HCT116 (cell line): ENCODE measurements around the gene C1QTNF12. TPM values are rescaled to one million over a fixed set of nuclear protein-coding genes. Genes with fewer than 3 reads are reported as not detected.

Source experiments
- ATAC-seq: fragments of 200-7000 bp; cut with Tn5 transposase; 2 replicates; pipeline ENCODE4 v1.9.1; 2020; ENCODE audit warnings: mild to moderate bottlenecking, moderate library complexity
- BruUV-seq: library from RNA; stranded (reverse); fragments of 400-500 nt; replicated peaks from 2 replicates; lab custom pipeline; 2021; lab: Mats Ljungman, UMichigan
- CTCF ChIA-PET: fragments of 300-600 bp; sonication (Branson Sonifier 250); formaldehyde crosslinking; loops from one replicate; lab custom pipeline; 2021; ENCODE audit warnings: antibody characterized with exemption; lab: Charles Lee
- POLR2A ChIA-PET: fragments of 300-600, 350-600 bp; sonication (Branson Sonifier 250); formaldehyde crosslinking; loops from one replicate; lab custom pipeline; 2021; ENCODE audit warnings: antibody characterized with exemption; lab: Charles Lee
- RAD21 ChIA-PET, 2 experiments: fragments of 300-600 bp; sonication (Branson Sonifier 250); formaldehyde crosslinking; loops; one replicate each; lab custom pipeline; 2023; ENCODE audit warnings: low total read pairs in 2 of 2; ENCODE audit not compliant: uncharacterized antibody in 2 of 2, unreplicated experiment in 2 of 2, low non-redundant PET in 1 of 2; lab: Charles Lee
- DNase-seq: peaks from one replicate; pipeline ENCODE4 v3.0.0-alpha.2; 2010; ENCODE audit warnings: low read depth, low spot score
- H2AFZ ChIP-seq: fragments of 200-600 bp; shearing (Covaris generic), sonication (generic); 2 replicates; pipeline ENCODE4 v1.6.1; 2017; ENCODE audit warnings: low read depth, mixed run types, mixed read lengths, antibody characterized with exemption, low read length; ENCODE audit not compliant: poor library complexity, severe bottlenecking
- H3K27ac ChIP-seq: 2 replicates; pipeline ENCODE4 v1.5.1; 2012; ENCODE audit warnings: low read depth, low read length
- H3K27me3 ChIP-seq: fragments of 200-600 bp; sonication (generic); 2 replicates; pipeline ENCODE4 v1.6.1; 2016; ENCODE audit warnings: mixed run types, low read length, mixed read lengths; ENCODE audit not compliant: insufficient read depth
- H3K36me3 ChIP-seq, 2 experiments: fragments of 200-500 bp in 1 of 2; fragments of 200-600 bp in 1 of 2; sonication (Bioruptor generic) in 1 of 2; sonication (generic) in 1 of 2; 2 replicates each; pipeline versions ENCODE4 v1.5.1 to v1.6.1; 2014 to 2016; ENCODE audit warnings: low read length in 2 of 2, inconsistent platforms in 1 of 2, mixed read lengths in 1 of 2, mixed run types in 1 of 2; ENCODE audit not compliant: insufficient read depth in 2 of 2, control insufficient read depth in 1 of 2
- H3K4me1 ChIP-seq, 2 experiments: fragments of 200-600 bp in 1 of 2; sonication (generic) in 1 of 2; 2 replicates each; pipeline versions ENCODE4 v1.5.1 to v1.6.1; 2012 to 2017; ENCODE audit warnings: low read length in 2 of 2, inconsistent platforms in 1 of 2, mild to moderate bottlenecking in 1 of 2, mixed read lengths in 1 of 2, mixed run types in 1 of 2, moderate library complexity in 1 of 2; ENCODE audit not compliant: insufficient read depth in 2 of 2, control insufficient read depth in 1 of 2
- H3K4me2 ChIP-seq: fragments of 200-600 bp; sonication (generic); 2 replicates; pipeline ENCODE4 v1.6.1; 2017; ENCODE audit warnings: mixed run types, low read length, mixed read lengths
- H3K4me3 ChIP-seq, 2 experiments: fragments of 200-600 bp in 1 of 2; sonication (generic) in 1 of 2; replicated peaks in 1 of 2; 2 replicates each; pipeline ENCODE4 v1.5.1; 2011 to 2016; ENCODE audit warnings: low read length in 2 of 2, control low read depth in 1 of 2, low read depth in 1 of 2, mild to moderate bottlenecking in 1 of 2, mixed read lengths in 1 of 2, mixed run types in 1 of 2
- H3K79me2 ChIP-seq: fragments of 200-600 bp; sonication (generic); 2 replicates; pipeline ENCODE4 v1.6.1; 2017; ENCODE audit warnings: mild to moderate bottlenecking, mixed run types, low read length, moderate library complexity, mixed read lengths; ENCODE audit not compliant: insufficient read depth
- H3K9ac ChIP-seq: fragments of 200-600 bp; sonication (generic); 2 replicates; pipeline ENCODE4 v1.6.1; 2016; ENCODE audit warnings: low read length, mixed read lengths
- H3K9me2 ChIP-seq: fragments of 200-600 bp; sonication (generic), shearing (Covaris generic); 2 replicates; pipeline ENCODE4 v1.6.1; 2017; ENCODE audit warnings: mixed run types, mild to moderate bottlenecking, moderate library complexity; ENCODE audit not compliant: insufficient read depth
- H3K9me3 ChIP-seq, 2 experiments: fragments of 200-500 bp in 1 of 2; fragments of 200-600 bp in 1 of 2; sonication (Bioruptor generic) in 1 of 2; sonication (generic) in 1 of 2; 2 replicates each; pipeline ENCODE4 v1.6.1; 2014 to 2017; ENCODE audit warnings: low read length in 2 of 2, mixed read lengths in 2 of 2, inconsistent platforms in 1 of 2, low read depth in 1 of 2, mild to moderate bottlenecking in 1 of 2, mixed run types in 1 of 2, moderate library complexity in 1 of 2; ENCODE audit not compliant: control insufficient read depth in 1 of 2, insufficient read depth in 1 of 2
- H4K20me1 ChIP-seq: fragments of 200-600 bp; sonication (generic), shearing (Covaris generic); 2 replicates; pipeline ENCODE4 v1.6.1; 2017; ENCODE audit warnings: mixed run types, mild to moderate bottlenecking, moderate library complexity; ENCODE audit not compliant: insufficient read depth
- CTCF ChIP-seq, 3 experiments: fragments of 200-600 bp in 1 of 3; sonication (generic) in 1 of 3; IDR thresholded peaks in 2 of 3; conservative IDR thresholded peaks in 1 of 3; 2 replicates each; pipeline ENCODE4 v1.5.1; 2012 to 2017; ENCODE audit warnings: low read depth in 2 of 3, low read length in 2 of 3, antibody characterized with exemption in 1 of 3, borderline replicate concordance in 1 of 3, control low read depth in 1 of 3, mild to moderate bottlenecking in 1 of 3, mixed read lengths in 1 of 3, mixed run types in 1 of 3, moderate library complexity in 1 of 3; ENCODE audit not compliant: insufficient read depth in 1 of 3
- EZH2 ChIP-seq: fragments of 200-600 bp; sonication (generic); IDR thresholded peaks from 2 replicates; pipeline ENCODE4 v1.6.1; 2017; ENCODE audit warnings: antibody characterized with exemption, mixed run types
- POLR2AphosphoS5 ChIP-seq: IDR thresholded peaks from 2 replicates; pipeline ENCODE4 v1.6.1; 2011; ENCODE audit warnings: mild to moderate bottlenecking, low read depth, low read length, moderate library complexity
- SIN3A ChIP-seq: IDR thresholded peaks from 2 replicates; pipeline ENCODE4 v1.6.1; 2012; ENCODE audit warnings: low read depth
- SP1 ChIP-seq: IDR thresholded peaks from 2 replicates; pipeline ENCODE4 v1.6.1; 2012; ENCODE audit warnings: low read depth
- SRF ChIP-seq: IDR thresholded peaks from 2 replicates; pipeline ENCODE4 v1.6.1; 2012; ENCODE audit warnings: low read depth
- TCF7L2 ChIP-seq: IDR thresholded peaks from 2 replicates; pipeline ENCODE4 v1.7.0; 2011; ENCODE audit warnings: borderline replicate concordance, inconsistent platforms; ENCODE audit not compliant: insufficient read depth, insufficient read length; ENCODE audit errors: extremely low read depth
- YY1 ChIP-seq: IDR thresholded peaks from 2 replicates; pipeline ENCODE4 v1.6.1; 2011; ENCODE audit warnings: low read length, low read depth, moderate library complexity, mild to moderate bottlenecking; ENCODE audit not compliant: insufficient replicate concordance; ENCODE audit errors: extremely low read depth
- ZFX ChIP-seq: fragments of 450-650 bp; IDR thresholded peaks from 2 replicates; pipeline ENCODE4 v1.6.1; 2017
- intact Hi-C: fragments of 100-400 bp; cut with micrococcal nuclease; formaldehyde crosslinking; loops from 2 replicates; pipeline ENCODE4 v1.10.0; 2022
- total RNA-seq: library from RNA; stranded (reverse); gene quantifications from one replicate; pipeline ENCODE4 v1.2.1, GENCODE V29; 2021; ENCODE audit not compliant: unreplicated experiment
- TF ChIP-seq, protein P1 (sequence below): IDR thresholded peaks from 2 replicates; pipeline ENCODE4 v1.6.1; 2012

Gene C1QTNF12
- total RNA-seq, 1 experiment from 2014 or later = 6.9 TPM

GRCh38 chr1:1219341-1219740 lies 27.2 kb downstream of the C1QTNF12 start:
- ChIA-PET POLR2A (interaction anchor here (0.6 kb wide), 1 partner anchor 63 kb away, joined by 4 read pairs; no protein-coding TSS in a partner anchor), RAD21 (no interaction called here), CTCF (no interaction called here)
- H3K9ac ChIP-seq = no peak overlapping the region
- no peaks in the 10 kb centered on the region for H4K20me1 ChIP-seq
- H3K9me2 ChIP-seq = no peaks in the 10 kb centered on the region
- H3K4me3 ChIP-seq = no peak overlapping the region
- DNase-seq = no peak
- H3K36me3 ChIP-seq = peaks cover 20 to 28% of the 10 kb centered on the region in 2 experiments
- H2AFZ ChIP-seq = no peak overlapping the region
- peaks cover 0 to 7% of the 10 kb centered on the region in 2 experiments; a peak in 2 of 4 replicates for H3K4me1 ChIP-seq
- no peaks in the 10 kb centered on the region for H3K9me3 ChIP-seq
- ATAC-seq = no peak
- intact Hi-C loops = no loop called here
- no peak overlapping the region for H3K4me2 ChIP-seq
- H3K27ac ChIP-seq = no peak overlapping the region
- H3K79me2 ChIP-seq = peaks cover 11% of the 10 kb centered on the region; the same call in 1 of the 2 replicates
- no TSS peak for BruUV-seq
- no peaks in the 10 kb centered on the region for H3K27me3 ChIP-seq
- TF ChIP-seq SRF (no peak), YY1 (no peak), POLR2AphosphoS5 (no peak), SP1 (no peak), CTCF (IDR thresholded peaks at IDR 0.05 in 2 of 3, conservative IDR thresholded peaks at IDR 0.05 in 1 of 3; ENCODE audit: borderline replicate concordance in 1 of 3, insufficient read depth in 1 of 3, low read depth in 2 of 3, low read length in 2 of 3) (no peak), SIN3A (no peak), TCF7L2 (no peak), EZH2 (no peak), ZFX (no peak)
- TF ChIP-seq, protein P1, sequence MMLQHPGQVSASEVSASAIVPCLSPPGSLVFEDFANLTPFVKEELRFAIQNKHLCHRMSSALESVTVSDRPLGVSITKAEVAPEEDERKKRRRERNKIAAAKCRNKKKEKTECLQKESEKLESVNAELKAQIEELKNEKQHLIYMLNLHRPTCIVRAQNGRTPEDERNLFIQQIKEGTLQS = no peak
- TF ChIP-seq, all 23 proteins: peak for 0
